Dermis blood vessel endothelial cell (primary cell): Measurements from ENCODE around the gene NKAIN2. TPM values are rescaled to one million over a fixed set of nuclear protein-coding genes. Genes with fewer than 3 reads are reported as not detected.
"Not testable (repeated sequence)": the region's sequence is repeated elsewhere in the genome, so short reads cannot be mapped to it uniquely, and the experiment has no call there.

Source experiments
- DNase-seq: peaks from one replicate; pipeline ENCODE4 v3.0.0; 2010
- total RNA-seq: library from RNA; depleted of rRNA; stranded (reverse); fragments of >200 nt; gene quantifications from 2 replicates; pipeline ENCODE4 v1.2.3, GENCODE V29; 2014

The NKAIN2 gene
- total RNA-seq, 1 donor from 2014 or later, result not detected

DNA sequence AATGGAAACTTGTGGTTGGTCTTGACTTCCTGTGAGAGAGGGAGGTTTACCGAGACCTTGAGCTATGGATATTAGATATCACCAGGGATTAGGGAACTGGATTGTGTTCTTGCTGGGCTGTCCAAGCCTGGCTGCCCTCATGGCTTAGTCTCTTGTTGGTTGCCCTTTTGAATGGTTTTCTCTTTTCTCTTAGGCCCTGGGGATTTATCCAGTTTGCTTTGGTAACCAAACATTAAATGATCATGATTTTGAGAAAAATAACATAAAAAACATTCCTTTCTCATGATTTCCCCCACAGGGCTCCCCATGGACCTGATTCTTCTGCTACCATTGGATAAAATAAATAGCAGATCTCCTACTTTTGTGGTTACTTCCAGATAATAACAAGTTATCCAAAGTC lies 852.2 kb downstream of the NKAIN2 start:
- no peak for DNase-seq

- DNase-seq, result no peak
Observed at GRCh38 chr6:124658053-124658452, 854.4 kb downstream of the NKAIN2 start.

- no peak for DNase-seq
Observed at GRCh38 chr6:124659427-124659826, 855.8 kb downstream of the NKAIN2 start.

- DNase-seq, result no peak
Observed at GRCh38 chr6:124660185-124660584, 856.5 kb downstream of the NKAIN2 start.

- DNase-seq, result no peak
Observed at GRCh38 chr6:124661097-124661661, 857.5 kb downstream of the NKAIN2 start.

GRCh38 chr6:124668028-124668427 lies 864.4 kb downstream of the NKAIN2 start:
- DNase-seq, result no peak

DNA sequence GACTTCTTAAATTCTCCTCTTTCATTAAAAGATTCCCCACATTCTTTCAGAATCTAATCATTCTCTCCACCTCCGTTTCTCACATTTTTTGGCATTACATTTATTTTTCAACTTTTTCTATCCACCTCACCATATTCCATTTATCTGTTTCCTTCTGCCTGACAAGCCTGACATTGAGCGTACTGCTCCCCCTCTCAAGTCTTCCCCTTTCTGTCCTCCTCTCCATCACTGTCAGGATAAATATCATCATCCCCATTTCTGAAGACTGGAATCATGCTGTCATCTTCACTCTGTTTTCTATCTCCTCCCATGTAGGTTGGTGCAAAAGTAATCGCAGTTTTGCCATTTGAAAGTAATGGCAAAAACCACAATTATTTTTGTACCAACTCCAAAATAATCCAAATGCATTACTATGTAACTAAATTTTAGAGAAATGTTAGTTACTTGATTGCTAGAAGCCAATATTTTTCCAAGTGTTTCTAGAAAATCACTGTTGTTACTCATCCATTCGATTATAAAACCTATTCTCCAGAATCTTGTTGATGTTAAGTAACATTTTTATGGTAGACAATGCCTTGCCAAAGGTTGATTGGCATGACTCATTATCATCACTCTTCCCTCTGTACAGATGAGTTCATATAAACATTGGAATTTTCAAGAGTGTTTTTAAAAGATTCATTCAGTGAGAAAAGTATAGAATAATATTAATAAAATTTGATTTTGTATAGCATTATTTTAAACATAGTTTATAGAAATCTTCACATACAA lies 866.2 kb downstream of the NKAIN2 start:
- DNase-seq, result no peak

DNA sequence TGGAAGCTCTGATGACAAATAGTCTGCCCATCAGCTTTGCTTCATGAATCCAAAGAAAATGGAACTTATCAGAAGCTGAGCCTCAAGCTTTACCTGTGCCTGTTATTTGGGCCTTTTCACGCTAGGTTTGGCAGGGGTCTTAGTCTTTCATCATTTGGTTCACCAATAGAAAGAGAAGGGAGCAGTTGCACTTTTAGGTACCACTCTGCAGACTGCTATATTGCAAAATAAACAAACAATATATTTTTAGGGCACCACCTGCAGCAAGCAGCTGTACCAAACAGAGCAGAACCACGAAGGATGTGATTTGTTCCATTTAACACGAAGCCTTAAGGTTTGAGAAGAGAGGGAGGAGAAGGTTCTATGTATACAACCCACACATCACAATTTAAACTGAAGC lies 867.1 kb downstream of the NKAIN2 start:
- no peak for DNase-seq

- no peak for DNase-seq
Observed at GRCh38 chr6:124671324-124671723, 867.7 kb downstream of the NKAIN2 start.

DNA sequence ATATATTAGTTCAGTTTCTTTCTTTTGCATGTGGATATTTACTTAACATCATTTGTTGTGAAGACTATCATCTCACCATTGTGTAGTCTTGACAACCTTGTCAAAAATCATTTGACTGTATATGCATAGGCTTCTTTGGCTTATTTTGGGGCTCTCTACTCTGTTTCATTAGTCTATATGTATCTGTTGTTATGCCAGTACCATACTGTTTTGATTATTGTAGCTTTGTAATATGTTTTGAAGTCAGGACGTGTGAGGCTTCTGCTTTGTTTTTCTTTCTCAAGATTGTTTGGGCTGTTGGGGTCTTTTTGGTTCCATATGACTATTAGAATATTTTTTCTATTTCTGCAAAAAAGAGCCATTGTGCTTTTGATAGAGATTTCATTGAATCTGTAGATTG lies 870.4 kb downstream of the NKAIN2 start:
- no peak for DNase-seq

DNA sequence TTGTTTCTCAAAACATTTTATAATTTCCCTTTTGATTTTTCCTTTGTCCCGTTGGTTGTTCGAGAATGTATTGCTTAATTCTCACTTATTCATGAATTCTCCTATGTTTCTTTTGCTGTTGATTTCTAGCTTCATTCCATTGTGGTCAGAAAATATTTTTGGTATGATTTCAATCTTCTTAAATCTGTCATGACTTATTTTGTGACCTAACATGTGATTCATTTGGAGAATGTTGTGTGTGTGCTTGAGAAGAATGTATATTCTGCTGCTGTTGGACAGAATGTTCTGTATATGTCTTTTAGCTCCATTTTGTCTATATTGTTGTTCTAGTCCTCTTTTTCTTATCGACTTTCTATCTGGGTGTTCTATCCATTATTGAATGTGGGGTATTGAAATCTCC lies 872.4 kb downstream of the NKAIN2 start:
- no peak for DNase-seq

- DNase-seq, result no peak
Observed at GRCh38 chr6:124677874-124678273, 874.2 kb downstream of the NKAIN2 start.

DNA sequence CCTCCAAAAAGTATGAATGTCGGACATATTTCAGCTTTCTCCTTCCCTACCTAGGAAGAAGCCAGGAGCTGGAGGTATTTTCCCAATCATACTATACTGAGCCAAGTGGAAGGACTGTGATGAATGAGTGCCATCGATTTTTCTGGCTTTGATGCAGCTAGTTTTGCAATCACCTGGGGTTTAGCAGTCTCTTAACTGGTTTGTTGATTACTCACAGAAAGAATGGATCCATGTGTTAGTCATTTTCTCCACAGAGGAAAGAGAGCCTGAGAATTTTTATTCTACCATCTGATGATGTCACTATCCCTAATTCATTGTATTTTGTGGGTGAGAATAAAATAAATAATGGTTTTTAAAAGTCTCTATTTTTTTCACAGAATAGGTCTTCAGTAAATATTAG lies 875.7 kb downstream of the NKAIN2 start:
- no peak for DNase-seq

DNA sequence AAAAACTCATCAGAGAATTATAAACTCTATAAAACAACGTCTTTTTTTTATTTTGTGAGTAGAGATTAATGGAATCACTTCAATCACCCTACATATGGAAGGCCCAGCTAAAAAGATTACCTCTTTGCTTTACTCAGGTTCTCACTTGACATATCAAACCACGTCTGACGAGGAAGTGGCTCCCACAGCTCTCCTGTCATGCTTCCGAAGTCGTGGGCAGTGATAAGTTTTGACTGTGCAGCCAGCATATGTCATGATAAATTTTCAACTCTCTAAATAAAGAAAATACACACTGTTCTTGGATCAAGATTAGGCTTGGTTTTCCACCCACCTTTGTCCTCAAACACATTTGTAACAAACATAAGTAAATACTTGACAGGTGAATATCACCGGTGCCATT lies 879.1 kb downstream of the NKAIN2 start:
- no peak for DNase-seq

DNA sequence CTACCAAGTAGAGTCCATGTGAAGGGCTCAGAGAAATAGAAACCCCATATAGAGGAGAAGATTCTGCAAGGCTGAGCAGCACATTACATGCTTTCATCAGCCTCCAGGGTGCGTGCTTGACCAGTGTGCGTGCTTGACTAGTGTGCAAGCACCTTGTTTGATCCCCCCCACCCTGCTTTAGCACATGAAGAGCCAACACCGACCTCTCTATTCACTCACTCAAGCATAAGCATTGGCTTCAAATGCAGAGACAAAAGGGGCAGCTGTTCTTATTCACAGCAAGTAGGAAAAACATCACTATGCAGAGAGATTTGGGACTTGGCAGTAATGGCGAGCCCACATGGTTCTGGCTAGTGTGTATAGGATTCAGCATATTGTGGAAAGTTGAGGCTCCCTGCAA lies 879.8 kb downstream of the NKAIN2 start:
- no peak for DNase-seq

GRCh38 chr6:124684621-124685020 lies 881.0 kb downstream of the NKAIN2 start:
- DNase-seq, result no peak

DNA sequence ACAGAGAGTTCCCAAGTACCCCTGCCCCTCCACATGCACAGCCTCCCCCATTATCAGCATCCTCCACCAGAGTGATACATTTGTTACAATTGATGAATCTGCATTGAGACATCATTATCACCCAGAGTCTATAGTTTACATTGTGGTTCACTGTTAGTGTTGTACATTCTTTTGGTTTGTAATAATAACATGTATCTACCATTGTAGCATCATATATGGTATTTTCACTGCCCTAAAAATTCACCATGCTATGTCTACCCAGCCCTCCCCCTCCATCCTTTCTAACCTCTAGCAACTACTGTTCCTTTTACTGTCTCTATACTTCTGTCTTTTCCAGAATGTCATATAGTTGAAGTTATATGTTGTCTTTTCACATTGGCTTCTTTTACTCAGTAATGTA lies 884.7 kb downstream of the NKAIN2 start:
- no peak for DNase-seq

GRCh38 chr6:124694139-124694705 lies 890.6 kb downstream of the NKAIN2 start:
- no peak for DNase-seq

- no peak for DNase-seq
Observed at GRCh38 chr6:124699038-124699437, 895.4 kb downstream of the NKAIN2 start.

DNA sequence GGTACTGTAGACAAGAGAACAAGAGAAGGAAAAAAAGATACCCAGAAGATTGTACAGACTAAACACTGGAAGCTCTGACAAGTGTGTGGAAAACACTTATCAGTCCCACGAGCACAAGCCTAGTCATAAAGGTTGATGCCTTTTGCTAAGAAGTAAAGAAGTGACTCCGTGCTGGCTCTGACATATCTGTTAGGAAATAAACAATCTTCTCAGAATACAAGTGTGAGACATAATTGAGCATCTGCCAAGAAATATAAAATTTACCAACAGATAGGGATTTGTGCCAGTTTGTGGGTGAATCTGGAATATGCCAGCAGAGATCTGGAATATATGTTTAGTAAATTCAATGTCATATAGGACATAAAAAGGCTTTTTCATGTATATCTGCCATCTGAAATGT lies 899.9 kb downstream of the NKAIN2 start:
- DNase-seq, result no peak

GRCh38 chr6:124712532-124712931 lies 908.9 kb downstream of the NKAIN2 start:
- not testable (repeated sequence) for DNase-seq

DNA sequence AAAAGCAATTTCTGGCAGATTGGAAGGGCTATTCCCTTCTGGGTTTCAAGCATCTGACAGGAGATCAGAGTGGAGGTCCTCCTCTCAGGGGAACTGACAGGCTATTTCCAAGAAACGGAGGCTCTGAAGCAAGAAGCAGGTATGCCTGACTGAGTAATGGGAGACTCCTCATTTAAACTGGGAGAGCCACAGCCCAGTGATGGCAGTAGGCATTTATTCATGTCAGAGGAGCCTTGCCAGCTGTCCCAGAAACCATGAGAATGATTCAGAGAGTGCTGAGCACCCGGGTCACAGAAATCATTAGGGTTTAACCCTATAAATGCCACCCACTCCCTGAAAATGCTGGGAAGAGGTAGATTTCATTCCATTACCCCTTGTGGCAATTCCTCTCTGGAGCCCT lies 911.1 kb downstream of the NKAIN2 start:
- no peak for DNase-seq

GRCh38 chr6:124719913-124720312 lies 916.2 kb downstream of the NKAIN2 start:
- no peak for DNase-seq

GRCh38 chr6:124721331-124721730 lies 917.7 kb downstream of the NKAIN2 start:
- DNase-seq, result no peak
